NCI-H526 treated with DMSO at 0.1 percent for 48 hours (cell line): ENCODE results near the gene DARS2.

Experiments
- DNase-seq: peaks from one replicate; lab custom pipeline; 2025; lab: John Stamatoyannopoulos, UW

Gene DARS2

GRCh38 chr1:173887627-173888026 lies 63.2 kb downstream of the DARS2 start:
- no peak for DNase-seq

DNA sequence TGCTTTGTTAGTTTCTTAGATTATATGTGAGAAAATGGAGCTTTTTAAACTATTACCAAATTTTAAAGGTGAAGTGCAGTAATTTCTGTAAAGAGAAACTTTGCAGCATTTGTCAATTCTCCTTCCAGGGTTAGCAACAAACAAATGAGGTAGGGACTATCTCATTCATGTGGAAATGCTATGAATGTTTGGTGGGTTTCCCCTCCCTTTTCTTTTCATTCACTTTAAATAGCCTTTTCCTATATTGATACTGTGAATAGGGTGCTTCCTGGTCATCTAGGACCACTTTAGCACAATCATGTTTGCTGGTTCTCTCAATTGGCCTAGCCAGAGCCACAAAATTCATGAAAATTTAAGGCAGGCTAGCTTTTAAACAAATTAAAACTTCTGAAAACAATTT lies 64.3 kb downstream of the DARS2 start:
- no peak for DNase-seq

- no peak for DNase-seq
Measured at GRCh38 chr1:173889885-173890284, 65.4 kb downstream of the DARS2 start.

GRCh38 chr1:173893611-173894010 lies 69.1 kb downstream of the DARS2 start:
- DNase-seq = no peak

DNA sequence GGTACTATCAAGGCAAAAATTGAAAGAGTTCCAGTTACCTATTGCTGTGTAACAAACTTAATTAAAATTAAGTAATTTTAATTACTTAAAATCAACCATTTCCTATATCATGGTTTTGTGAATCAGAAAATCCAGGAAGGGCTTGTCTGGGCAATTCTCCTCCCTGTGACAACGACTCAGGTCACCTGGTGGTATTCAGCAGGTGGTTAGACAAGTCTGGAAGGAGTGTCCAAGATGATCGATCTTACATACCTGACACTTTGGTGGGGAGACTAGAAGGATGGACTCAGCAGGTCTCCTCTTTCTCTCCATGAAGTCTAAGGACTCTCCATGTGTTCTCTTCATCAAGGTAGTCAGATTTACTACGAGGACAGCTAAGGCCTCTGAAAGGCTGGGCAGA lies 69.7 kb downstream of the DARS2 start:
- no peak for DNase-seq

DNA sequence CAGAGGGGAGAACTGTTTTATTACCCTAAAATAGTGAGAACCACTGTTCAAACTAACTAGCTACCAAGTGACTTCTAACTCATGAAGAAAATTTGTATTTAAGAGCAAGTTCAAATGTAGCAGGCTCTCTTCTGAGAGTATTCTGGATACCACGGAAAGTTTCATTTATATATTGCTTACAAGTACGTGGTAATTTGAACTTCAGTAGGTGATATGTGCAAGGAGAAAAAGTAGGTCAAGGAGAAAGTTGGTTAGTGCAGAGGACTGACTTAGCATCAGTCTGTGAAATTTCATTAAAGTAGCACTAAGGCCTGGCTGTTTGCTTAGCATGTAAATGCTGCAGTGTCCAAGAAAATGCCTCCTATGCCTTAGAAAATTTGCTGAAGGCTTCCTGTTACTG lies 76.0 kb downstream of the DARS2 start:
- no peak for DNase-seq

GRCh38 chr1:173900992-173901391 lies 76.5 kb downstream of the DARS2 start:
- DNase-seq = no peak

DNA sequence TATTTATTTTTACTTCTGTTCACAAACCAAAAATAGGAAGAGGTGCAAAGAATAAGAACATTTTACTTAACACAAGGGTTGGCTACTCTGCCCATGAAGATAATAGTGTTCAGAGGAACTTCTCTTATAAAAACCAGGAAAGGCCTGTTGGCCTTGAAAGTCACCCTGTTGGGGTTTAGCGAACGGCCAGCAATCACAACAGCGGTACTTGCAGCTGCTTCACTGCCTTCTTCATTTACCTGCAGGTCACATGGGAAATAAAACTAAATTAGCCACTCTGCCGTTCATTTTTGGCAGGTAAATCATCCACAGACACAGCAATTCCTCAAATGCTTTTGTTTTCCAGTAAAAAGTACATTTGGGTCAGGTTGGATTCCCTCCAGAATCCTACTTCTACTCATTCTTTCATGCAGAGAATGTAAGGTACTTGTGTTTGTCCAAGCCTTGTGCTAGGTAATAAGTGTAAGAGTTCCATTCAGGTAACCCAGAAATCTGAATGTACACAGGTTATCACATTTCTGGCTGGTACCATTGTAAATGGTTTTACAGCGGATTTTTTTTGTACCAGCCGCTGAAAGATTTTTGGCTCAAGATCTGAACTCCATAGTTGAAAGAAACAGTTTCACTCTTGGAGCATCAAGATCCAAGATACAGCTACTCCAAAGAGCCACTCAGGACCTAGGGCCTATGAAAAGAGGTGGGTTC lies 79.5 kb downstream of the DARS2 start:
- no peak for DNase-seq
